ENCODE data around the gene C1orf167. TPM values are rescaled to one million over a fixed set of nuclear protein-coding genes. Genes with fewer than 3 reads are reported as not detected.

The C1orf167 gene
- total RNA-seq, 1 experiment from 2014 or later = not detected

DNA sequence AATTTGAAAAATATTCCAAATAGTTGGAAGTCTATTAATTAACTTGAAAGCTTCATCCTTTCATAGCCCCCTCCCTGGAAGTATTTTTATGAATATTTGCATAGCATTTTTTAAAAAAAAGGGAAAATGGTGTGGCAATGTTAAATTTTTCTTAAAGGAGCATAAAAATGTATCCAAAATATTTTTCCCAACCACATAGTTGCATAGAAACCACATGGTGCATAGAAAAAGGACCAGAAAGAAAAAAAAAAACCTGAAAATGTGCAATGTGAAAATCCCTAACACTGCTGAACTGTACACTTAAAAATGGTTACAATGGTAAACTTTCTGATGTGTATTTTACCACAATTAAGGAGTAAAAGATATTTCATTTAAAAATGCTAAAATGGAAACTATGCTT is 8.0 kb downstream of the C1orf167 start:
- H3K79me2 ChIP-seq (ENCODE audit: low read length) = no peaks in the 10 kb centered on the region
- no peaks in the 10 kb centered on the region for H4K20me1 ChIP-seq (ENCODE audit: low read length)
- no peak overlapping the region for H3K4me3 ChIP-seq (ENCODE audit: low read length)
- intact Hi-C loops (cut with micrococcal nuclease) = no loop called here
- CTCF ChIA-PET = interaction anchor here (0.7 kb wide), 1 partner anchor 15 kb away, joined by 3 read pairs; no protein-coding TSS in a partner anchor
- no peaks in the 10 kb centered on the region for H3F3A ChIP-seq (ENCODE audit: low read length, unreplicated experiment)
- no peaks in the 10 kb centered on the region for H3K4me1 ChIP-seq (ENCODE audit: insufficient read depth, low read length)
- no peak overlapping the region for H3K4me2 ChIP-seq (ENCODE audit: low read length)
- H3K9me2 ChIP-seq (replicated peaks; ENCODE audit: low read length) = no peaks in the 10 kb centered on the region
- POLR2A ChIA-PET (ENCODE audit: unreplicated experiment) = no interaction called here
- TF ChIP-seq, protein P1, sequence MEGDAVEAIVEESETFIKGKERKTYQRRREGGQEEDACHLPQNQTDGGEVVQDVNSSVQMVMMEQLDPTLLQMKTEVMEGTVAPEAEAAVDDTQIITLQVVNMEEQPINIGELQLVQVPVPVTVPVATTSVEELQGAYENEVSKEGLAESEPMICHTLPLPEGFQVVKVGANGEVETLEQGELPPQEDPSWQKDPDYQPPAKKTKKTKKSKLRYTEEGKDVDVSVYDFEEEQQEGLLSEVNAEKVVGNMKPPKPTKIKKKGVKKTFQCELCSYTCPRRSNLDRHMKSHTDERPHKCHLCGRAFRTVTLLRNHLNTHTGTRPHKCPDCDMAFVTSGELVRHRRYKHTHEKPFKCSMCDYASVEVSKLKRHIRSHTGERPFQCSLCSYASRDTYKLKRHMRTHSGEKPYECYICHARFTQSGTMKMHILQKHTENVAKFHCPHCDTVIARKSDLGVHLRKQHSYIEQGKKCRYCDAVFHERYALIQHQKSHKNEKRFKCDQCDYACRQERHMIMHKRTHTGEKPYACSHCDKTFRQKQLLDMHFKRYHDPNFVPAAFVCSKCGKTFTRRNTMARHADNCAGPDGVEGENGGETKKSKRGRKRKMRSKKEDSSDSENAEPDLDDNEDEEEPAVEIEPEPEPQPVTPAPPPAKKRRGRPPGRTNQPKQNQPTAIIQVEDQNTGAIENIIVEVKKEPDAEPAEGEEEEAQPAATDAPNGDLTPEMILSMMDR (conservative IDR thresholded peaks at IDR 0.05; ENCODE audit: low read depth, low read length) = no peak
- TF ChIP-seq EZH2 (IDR thresholded peaks at IDR 0.05; ENCODE audit: low read length, unreplicated experiment) (no peak), EZH2phosphoT487 (IDR thresholded peaks at IDR 0.05; ENCODE audit: borderline replicate concordance, low read length) (no peak)
- no peak overlapping the region for H3K27ac ChIP-seq (ENCODE audit: low read length)
- H3K27me3 ChIP-seq (ENCODE audit: low read length) = no peaks in the 10 kb centered on the region
- DNase-seq = no peak
- no peak for ATAC-seq
- BruUV-seq (replicated peaks) = no TSS peak
- H3K9me3 ChIP-seq (ENCODE audit: low read length) = no peaks in the 10 kb centered on the region
- H3K36me3 ChIP-seq (ENCODE audit: low read depth, low read length) = no peaks in the 10 kb centered on the region
- H2AFZ ChIP-seq (ENCODE audit: low read length) = no peak overlapping the region
- no peak overlapping the region for H3K9ac ChIP-seq (ENCODE audit: low read length)

DNA sequence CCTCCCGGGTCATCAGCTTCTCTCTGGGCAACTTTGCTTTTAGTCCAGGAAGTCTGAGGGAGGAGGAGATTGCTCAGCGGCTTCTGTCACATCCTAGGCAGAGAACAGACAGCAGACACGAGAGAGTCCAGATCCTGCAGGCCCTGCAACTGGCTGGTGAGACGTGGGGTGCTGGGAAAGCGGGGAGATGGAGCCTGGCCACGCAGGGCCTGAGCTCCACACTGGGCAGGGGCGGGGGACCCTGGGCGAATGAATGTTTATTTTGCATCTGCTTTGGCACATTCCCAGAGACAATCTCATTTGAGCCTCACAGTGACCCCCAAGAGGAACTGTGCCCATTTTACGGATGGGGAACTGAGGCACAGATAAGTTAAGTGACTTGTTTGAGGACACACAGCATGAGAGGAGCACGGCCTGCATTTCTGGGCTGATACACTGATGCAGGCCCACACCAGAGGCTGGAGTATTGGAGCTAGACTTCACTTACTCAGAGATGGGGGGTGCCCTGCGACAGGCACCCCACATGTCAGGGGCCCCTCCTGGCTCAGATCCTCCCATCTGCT is 9.6 kb downstream of the C1orf167 start:
- H2AFZ ChIP-seq (ENCODE audit: low read length) = no peak overlapping the region
- ATAC-seq = no peak
- BruUV-seq (replicated peaks) = no TSS peak
- ChIA-PET CTCF (no interaction called here), POLR2A (ENCODE audit: unreplicated experiment) (no interaction called here)
- H4K20me1 ChIP-seq (ENCODE audit: low read length) = no peaks in the 10 kb centered on the region
- H3K9ac ChIP-seq (ENCODE audit: low read length) = no peak overlapping the region
- no peak overlapping the region for H3K4me2 ChIP-seq (ENCODE audit: low read length)
- H3K4me1 ChIP-seq (ENCODE audit: insufficient read depth, low read length) = no peaks in the 10 kb centered on the region
- H3K79me2 ChIP-seq (ENCODE audit: low read length) = no peaks in the 10 kb centered on the region
- no peaks in the 10 kb centered on the region for H3K9me2 ChIP-seq (replicated peaks; ENCODE audit: low read length)
- no peaks in the 10 kb centered on the region for H3K27me3 ChIP-seq (ENCODE audit: low read length)
- H3K36me3 ChIP-seq (ENCODE audit: low read depth, low read length) = no peaks in the 10 kb centered on the region
- no peaks in the 10 kb centered on the region for H3K9me3 ChIP-seq (ENCODE audit: low read length)
- no peak overlapping the region for H3K4me3 ChIP-seq (ENCODE audit: low read length)
- H3F3A ChIP-seq (ENCODE audit: low read length, unreplicated experiment) = no peaks in the 10 kb centered on the region
- TF ChIP-seq EZH2 (IDR thresholded peaks at IDR 0.05; ENCODE audit: low read length, unreplicated experiment) (no peak), EZH2phosphoT487 (IDR thresholded peaks at IDR 0.05; ENCODE audit: borderline replicate concordance, low read length) (no peak)
- TF ChIP-seq, protein P1 (conservative IDR thresholded peaks at IDR 0.05; ENCODE audit: low read depth, low read length) = no peak
- H3K27ac ChIP-seq (ENCODE audit: low read length) = no peak overlapping the region
- intact Hi-C loops (cut with micrococcal nuclease) = no loop called here
- no peak for DNase-seq

DNA sequence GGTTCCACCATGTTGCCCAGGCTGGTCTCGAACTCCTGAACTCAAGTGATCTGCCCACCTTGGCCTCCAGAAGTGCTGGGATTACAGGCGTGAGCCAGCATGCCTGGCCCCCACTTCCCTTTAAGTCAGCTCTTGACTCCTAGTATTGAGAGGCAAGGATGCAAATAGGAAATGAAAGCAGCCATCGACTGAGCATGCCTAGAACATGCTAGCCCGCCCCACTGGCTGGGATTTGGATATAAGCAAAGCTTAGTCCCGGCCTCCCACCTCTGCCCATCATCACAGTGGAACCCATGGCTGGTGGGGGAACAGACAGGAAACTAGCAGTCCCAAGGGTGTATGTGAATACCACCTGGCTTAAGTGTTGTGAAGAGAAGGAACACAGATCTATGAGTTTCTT is 10.5 kb downstream of the C1orf167 start:
- no TSS peak for BruUV-seq (replicated peaks)
- TF ChIP-seq, protein P1 (conservative IDR thresholded peaks at IDR 0.05; ENCODE audit: low read depth, low read length) = no peak
- no peak for TF ChIP-seq EZH2 (IDR thresholded peaks at IDR 0.05; ENCODE audit: low read length, unreplicated experiment)
- TF ChIP-seq EZH2phosphoT487 (IDR thresholded peaks at IDR 0.05; ENCODE audit: borderline replicate concordance, low read length) = no peak
- no peak overlapping the region for H3K27ac ChIP-seq (ENCODE audit: low read length)
- intact Hi-C loops (cut with micrococcal nuclease) = no loop called here
- no peaks in the 10 kb centered on the region for H3K9me3 ChIP-seq (ENCODE audit: low read length)
- CTCF ChIA-PET = no interaction called here
- H3K36me3 ChIP-seq (ENCODE audit: low read depth, low read length) = no peaks in the 10 kb centered on the region
- H3K4me3 ChIP-seq (ENCODE audit: low read length) = no peak overlapping the region
- no peak for DNase-seq
- H3K27me3 ChIP-seq (ENCODE audit: low read length) = no peaks in the 10 kb centered on the region
- no peak for ATAC-seq
- no peaks in the 10 kb centered on the region for H3K4me1 ChIP-seq (ENCODE audit: insufficient read depth, low read length)
- H3K4me2 ChIP-seq (ENCODE audit: low read length) = no peak overlapping the region
- H2AFZ ChIP-seq (ENCODE audit: low read length) = no peak overlapping the region
- H4K20me1 ChIP-seq (ENCODE audit: low read length) = no peaks in the 10 kb centered on the region
- POLR2A ChIA-PET (ENCODE audit: unreplicated experiment) = no interaction called here
- no peaks in the 10 kb centered on the region for H3K79me2 ChIP-seq (ENCODE audit: low read length)
- no peak overlapping the region for H3K9ac ChIP-seq (ENCODE audit: low read length)
- H3F3A ChIP-seq (ENCODE audit: low read length, unreplicated experiment) = no peaks in the 10 kb centered on the region
- H3K9me2 ChIP-seq (replicated peaks; ENCODE audit: low read length) = no peaks in the 10 kb centered on the region

Data from PC-3 (cell line).